B cell (primary cell): ENCODE results near the gene LRRC2. TPM values are rescaled to one million over a fixed set of nuclear protein-coding genes. Genes with fewer than 3 reads are reported as not detected.

Source experiments
- ATAC-seq: fragments of 200-7000 bp; cut with Tn5 transposase; one replicate; pipeline ENCODE4 v1.10.0; 2021; ENCODE audit warnings: low read depth, mild to moderate bottlenecking, moderate number of reproducible peaks, moderate library complexity
- CTCF ChIA-PET: fragments of 350-600 bp; sonication (Branson Sonifier 250); formaldehyde crosslinking; loops from one replicate; lab custom pipeline; 2021; ENCODE audit warnings: antibody characterized with exemption, inconsistent platforms; lab: Charles Lee
- POLR2A ChIA-PET: fragments of 350-600 bp; sonication (Branson Sonifier 250); formaldehyde crosslinking; loops from one replicate; lab custom pipeline; 2021; ENCODE audit warnings: antibody characterized with exemption; lab: Charles Lee
- DNase-seq: peaks from one replicate; pipeline ENCODE4 v3.0.0; 2013
- H2AFZ ChIP-seq: 2 replicates; pipeline ENCODE4 v1.6.1; 2012; ENCODE audit warnings: mild to moderate bottlenecking, low read depth, low read length; ENCODE audit not compliant: insufficient read depth, poor library complexity, severe bottlenecking
- H3K27ac ChIP-seq, 2 donors: 1 replicate in 1 of 2; 2 replicates in 1 of 2; pipeline ENCODE4 v1.5.1; 2012 to 2013; ENCODE audit warnings: low read length in 2 of 2, mild to moderate bottlenecking in 2 of 2, moderate library complexity in 1 of 2
- H3K27me3 ChIP-seq, 4 experiments: fragments of 200-600 bp in 1 of 4; sonication (generic) in 1 of 4; replicated peaks in 1 of 4; 1 replicate in 2 of 4; 2 replicates in 2 of 4; pipeline versions ENCODE4 v1.6.1 to v1.7.0; 2013 to 2016; ENCODE audit warnings: low read length in 3 of 4, mild to moderate bottlenecking in 2 of 4, mixed read lengths in 1 of 4, moderate library complexity in 1 of 4; ENCODE audit not compliant: insufficient read depth in 4 of 4, control insufficient read depth in 3 of 4; ENCODE audit errors: control extremely low read depth in 1 of 4
- H3K36me3 ChIP-seq, 2 experiments: replicated peaks in 1 of 2; 1 replicate in 1 of 2; 2 replicates in 1 of 2; pipeline versions ENCODE4 v1.6.1 to v1.7.1; 2013; ENCODE audit warnings: low read length in 1 of 2; ENCODE audit not compliant: insufficient read depth in 2 of 2, control insufficient read depth in 1 of 2; ENCODE audit errors: control extremely low read depth in 1 of 2, extremely low read depth in 1 of 2
- H3K4me1 ChIP-seq, 2 donors: fragments of 200-600 bp in 1 of 2; sonication (generic) in 1 of 2; 1 replicate in 1 of 2; 2 replicates in 1 of 2; pipeline versions ENCODE4 v1.5.1 to v1.6.1; 2013 to 2017; ENCODE audit warnings: low read length in 2 of 2; ENCODE audit not compliant: control insufficient read depth in 2 of 2, insufficient read depth in 2 of 2
- H3K4me2 ChIP-seq: replicated peaks from 2 replicates; pipeline ENCODE3; 2012; ENCODE audit warnings: mild to moderate bottlenecking, low read depth, low read length; ENCODE audit not compliant: poor library complexity, severe bottlenecking
- H3K4me3 ChIP-seq, 5 experiments: fragments of 200-600 bp in 1 of 5; sonication (generic) in 1 of 5; 1 replicate in 3 of 5; 2 replicates in 2 of 5; pipeline versions ENCODE4 v1.5.1 to v1.7.0; 2011 to 2016; ENCODE audit warnings: low read length in 4 of 5, mild to moderate bottlenecking in 4 of 5, low read depth in 2 of 5, control low read depth in 1 of 5, moderate library complexity in 1 of 5; ENCODE audit not compliant: insufficient read depth in 1 of 5; ENCODE audit errors: control extremely low read depth in 1 of 5, extremely low read depth in 1 of 5
- H3K79me2 ChIP-seq: fragments of 200-600 bp; sonication (generic); one replicate; pipeline ENCODE4 v1.6.0; 2016; ENCODE audit warnings: low read length; ENCODE audit not compliant: control insufficient read depth, insufficient read depth
- H3K9ac ChIP-seq: fragments of 200-600 bp; sonication (generic); 2 replicates; pipeline ENCODE4 v1.6.1; 2017; ENCODE audit warnings: mild to moderate bottlenecking, low read length, moderate library complexity
- H3K9me3 ChIP-seq, 3 donors: one replicate each; pipeline versions ENCODE4 v1.6.1 to v1.7.1; 2013; ENCODE audit warnings: low read length in 2 of 3; ENCODE audit not compliant: control insufficient read depth in 2 of 3, insufficient read depth in 1 of 3; ENCODE audit errors: control extremely low read depth in 1 of 3
- H4K20me1 ChIP-seq: 2 replicates; pipeline ENCODE4 v1.6.0; 2012; ENCODE audit warnings: mild to moderate bottlenecking, low read length; ENCODE audit not compliant: insufficient read depth, control insufficient read depth, poor library complexity, severe bottlenecking
- H3K27ac Mint-ChIP-seq: one replicate; pipeline ENCODE4 v1.8.0; 2021; ENCODE audit warnings: mixed read lengths
- H3K27me3 Mint-ChIP-seq: one replicate; pipeline ENCODE4 v1.8.0; 2021; ENCODE audit warnings: mixed read lengths
- H3K4me1 Mint-ChIP-seq: one replicate; pipeline ENCODE4 v1.8.0; 2021; ENCODE audit warnings: mixed read lengths
- H3K4me3 Mint-ChIP-seq: one replicate; pipeline ENCODE4 v1.8.0; 2021; ENCODE audit warnings: mixed read lengths
- H3K9me3 Mint-ChIP-seq: one replicate; pipeline ENCODE4 v1.8.0; 2022; ENCODE audit warnings: mixed read lengths; ENCODE audit not compliant: insufficient read depth
- CTCF ChIP-seq: fragments of 200-600 bp; IDR thresholded peaks from one replicate; pipeline ENCODE4 v1.8.0; 2022; ENCODE audit warnings: antibody characterized with exemption, mild to moderate bottlenecking
- EZH2 ChIP-seq: IDR thresholded peaks from 2 replicates; pipeline ENCODE4 v1.6.1; 2012; ENCODE audit warnings: borderline replicate concordance, low read depth, mild to moderate bottlenecking, moderate library complexity, low read length; ENCODE audit not compliant: insufficient read depth, poor library complexity, severe bottlenecking
- WGBS: methylation state at CpG from one replicate; pipeline ENCODE4 v1.1.5; 2013; ENCODE audit warnings: missing lambda C conversion rate; ENCODE audit not compliant: insufficient coverage; 5-methylcytosine and 5-hydroxymethylcytosine counted together
- intact Hi-C: fragments of 100-400 bp; cut with micrococcal nuclease; formaldehyde crosslinking; loops from one replicate; pipeline ENCODE4 v1.10.0; 2022
- polyA plus RNA-seq: library from polyadenylated mRNA; depleted of rRNA; stranded (reverse); fragments of >200 nt; gene quantifications from 2 replicates; pipeline ENCODE4 v1.2.3, GENCODE V29; 2012
- total RNA-seq, 2 donors: library from RNA; stranded (reverse); fragments of 120-200 nt in 1 of 2; gene quantifications; 1 replicate in 1 of 2; 2 replicates in 1 of 2; pipeline versions ENCODE4 v1.2.3 to v1.2.4, GENCODE V29; 2013 to 2022

LRRC2 gene
- total and polyA plus RNA-seq, 2 donors (not counting 1 experiment from before 2014, with no cell fraction given): 0.04 TPM; not detected in 1

GRCh38 chr3:46540550-46540949 is 25.6 kb downstream of the LRRC2 start:
- H3K4me3 Mint-ChIP-seq: peak overlapping the region; percentile 53
- H3K27me3 Mint-ChIP-seq: peaks cover 14% of the 10 kb centered on the region
- Histone ChIP-seq H2AFZ (no peak overlapping the region), H3K4me3 (no peak overlapping the region), H4K20me1 (no peaks in the 10 kb centered on the region), H3K36me3 (no peaks in the 10 kb centered on the region), H3K4me2 (peak overlapping the region; percentile 0), H3K9me3 (peaks cover 0 to 4% (median 0%) of the 10 kb centered on the region in 3 donors), H3K27me3 (peaks cover 0 to 13% (median 2%) of the 10 kb centered on the region in 4 experiments), H3K4me1 (peaks cover 56 to 67% of the 10 kb centered on the region in 2 donors), H3K79me2 (no peaks in the 10 kb centered on the region), H3K9ac (no peak overlapping the region), H3K27ac (no peak overlapping the region)
- WGBS: 97% methylated on average over 3 of the region's 4 CpGs
- intact Hi-C loops: no loop called here
- CTCF ChIA-PET: interaction anchor here (1.3 to 7.3 kb wide), 5 partner anchors 17 to 170 kb away, joined by 3 to 156 read pairs (median 27); partner anchors contain the start of genes CCR5 and RTP3
- H3K4me1 Mint-ChIP-seq: peaks cover 75% of the 10 kb centered on the region
- TF ChIP-seq CTCF (no peak), EZH2 (no peak)
- DNase-seq: no peak
- POLR2A ChIA-PET: no interaction called here
- peak overlapping the region; percentile 37 for H3K27ac Mint-ChIP-seq
- no peaks in the 10 kb centered on the region for H3K9me3 Mint-ChIP-seq
- ATAC-seq: no peak

GRCh38 chr3:46539443-46540005 is 26.6 kb downstream of the LRRC2 start:
- H3K4me2 ChIP-seq: peak overlapping the region; percentile 71
- no peak overlapping the region for H2AFZ ChIP-seq
- H3K9me3 ChIP-seq: peaks cover 0 to 4% (median 0%) of the 10 kb centered on the region in 3 donors
- H3K36me3 ChIP-seq: no peaks in the 10 kb centered on the region
- H3K27ac Mint-ChIP-seq: peak overlapping the region; percentile 93
- POLR2A ChIA-PET: interaction anchor here (1.0 to 3.1 kb wide), 6 partner anchors 10 to 353 kb away, joined by 3 to 26 read pairs (median 4); no protein-coding TSS in a partner anchor
- H4K20me1 ChIP-seq: no peaks in the 10 kb centered on the region
- no peaks in the 10 kb centered on the region for H3K79me2 ChIP-seq
- CTCF ChIA-PET: interaction anchor here (0.5 to 7.3 kb wide), 15 partner anchors 10 to 224 kb away, joined by 3 to 156 read pairs (median 7); partner anchors contain the start of genes CCR5 and RTP3
- H3K27me3 ChIP-seq: peaks cover 0 to 13% (median 4%) of the 10 kb centered on the region in 4 experiments
- H3K4me3 Mint-ChIP-seq: peak overlapping the region; percentile 80
- peaks cover 20% of the 10 kb centered on the region for H3K27me3 Mint-ChIP-seq
- ATAC-seq (no peak), DNase-seq (no peak)
- peak overlapping the region; percentile 6 to 69 (median 39) for H3K4me3 ChIP-seq
- peaks cover 56 to 67% of the 10 kb centered on the region in 2 donors for H3K4me1 ChIP-seq
- WGBS: 82% methylated on average over 5 of the region's 9 CpGs
- H3K9ac ChIP-seq: peak overlapping the region; percentile 63
- H3K27ac ChIP-seq: peak overlapping the region; percentile 89
- TF ChIP-seq EZH2 (no peak), CTCF (no peak)
- intact Hi-C loops: loop anchor here (1.0 to 5.0 kb wide), 4 partner anchors 19 to 442 kb away; no protein-coding TSS in a partner anchor
- H3K9me3 Mint-ChIP-seq: no peaks in the 10 kb centered on the region
- H3K4me1 Mint-ChIP-seq: peaks cover 70% of the 10 kb centered on the region
